ENCODE data around the gene NAA15. TPM values are rescaled to one million over a fixed set of nuclear protein-coding genes. Genes with fewer than 3 reads are reported as not detected.
A peak's percentile ranks its signal among the peaks of the same experiment; 100 is the strongest.
"Not testable (repeated sequence)": the region's sequence is repeated elsewhere in the genome, so short reads cannot be mapped to it uniquely, and the experiment has no call there.

NAA15 gene
- polyA plus RNA-seq, 1 of the 3 experiments (the other 2 are of a cell fraction) = 7.1 TPM

DNA sequence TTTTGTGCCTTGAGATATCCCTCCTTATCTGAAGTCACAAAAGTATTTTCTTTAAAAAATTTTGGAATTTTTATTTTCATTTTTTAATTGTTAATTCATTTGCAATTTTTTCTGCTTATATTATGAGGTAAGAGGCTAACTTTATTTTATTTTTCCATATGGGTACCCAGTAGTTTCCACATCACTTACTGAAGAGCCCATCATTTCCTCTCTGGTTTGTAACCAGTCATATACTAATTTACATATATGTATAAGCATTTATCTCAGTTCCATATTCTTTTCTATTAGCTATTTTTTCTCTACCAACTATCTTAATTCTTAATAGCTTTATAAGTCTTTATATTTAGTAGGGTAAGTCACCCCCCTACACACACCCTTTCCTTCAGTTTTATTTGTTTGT, 48.3 kb upstream of the NAA15 start:
- H4K20me1 ChIP-seq (ENCODE audit: insufficient read depth) = no peaks in the 10 kb centered on the region
- no peaks in the 10 kb centered on the region for H3K27me3 ChIP-seq (ENCODE audit: insufficient read depth)
- H3K9me2 ChIP-seq = no peaks in the 10 kb centered on the region
- H2AFZ ChIP-seq (ENCODE audit: low read depth) = no peak overlapping the region; the same call in 1 of the 2 replicates
- H3K9ac ChIP-seq = no peak overlapping the region
- H3K4me1 ChIP-seq (ENCODE audit: control insufficient read depth in 1 of 2, insufficient read depth in 2 of 2, low read depth in 1 of 2, low read length in 1 of 2) = peaks cover 7 to 13% of the 10 kb centered on the region in 2 experiments
- H3K4me2 ChIP-seq = no peak overlapping the region
- TF ChIP-seq MXI1 (IDR thresholded peaks at IDR 0.05; ENCODE audit: low read depth, low read length) = no peak
- TF ChIP-seq, protein P1, sequence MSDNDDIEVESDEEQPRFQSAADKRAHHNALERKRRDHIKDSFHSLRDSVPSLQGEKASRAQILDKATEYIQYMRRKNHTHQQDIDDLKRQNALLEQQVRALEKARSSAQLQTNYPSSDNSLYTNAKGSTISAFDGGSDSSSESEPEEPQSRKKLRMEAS (IDR thresholded peaks at IDR 0.05; ENCODE audit: low read depth) = no peak
- TF ChIP-seq YY1 (IDR thresholded peaks at IDR 0.05; ENCODE audit: low read depth) = no peak
- TF ChIP-seq FOSL2 (IDR thresholded peaks at IDR 0.05; ENCODE audit: borderline replicate concordance, low read depth) = no peak
- no peak for TF ChIP-seq RXRA (IDR thresholded peaks at IDR 0.05; ENCODE audit: borderline replicate concordance, low read depth)
- no peak for TF ChIP-seq TCF12 (IDR thresholded peaks at IDR 0.05)
- TF ChIP-seq CHD2 (IDR thresholded peaks at IDR 0.05; ENCODE audit: low read length, partially characterized antibody) = no peak
- no peaks in the 10 kb centered on the region for H3K79me2 ChIP-seq (ENCODE audit: insufficient read depth)
- POLR2A ChIA-PET = interaction anchor here (0.5 kb wide), 1 partner anchor 41 kb away, joined by 3 read pairs; no protein-coding TSS in a partner anchor
- H3K27ac ChIP-seq (ENCODE audit: low read depth in 2 of 2, low read length in 1 of 2) = no peak overlapping the region
- DNase-seq = no peak
- CTCF ChIA-PET = interaction anchor here (2.9 kb wide), 1 partner anchor 43 kb away, joined by 11 read pairs; no protein-coding TSS in a partner anchor
- no peaks in the 10 kb centered on the region for H3K36me3 ChIP-seq (replicated peaks in 1 of 2; ENCODE audit: control insufficient read depth in 1 of 2, insufficient read depth in 2 of 2, low read length in 1 of 2)
- H3F3A ChIP-seq (replicated peaks; ENCODE audit: insufficient read depth) = peaks cover 15% of the 10 kb centered on the region
- H3K4me3 ChIP-seq (ENCODE audit: low read depth in 2 of 2, low read length in 1 of 2) = no peak overlapping the region
- H3K9me3 ChIP-seq = no peaks in the 10 kb centered on the region

DNA sequence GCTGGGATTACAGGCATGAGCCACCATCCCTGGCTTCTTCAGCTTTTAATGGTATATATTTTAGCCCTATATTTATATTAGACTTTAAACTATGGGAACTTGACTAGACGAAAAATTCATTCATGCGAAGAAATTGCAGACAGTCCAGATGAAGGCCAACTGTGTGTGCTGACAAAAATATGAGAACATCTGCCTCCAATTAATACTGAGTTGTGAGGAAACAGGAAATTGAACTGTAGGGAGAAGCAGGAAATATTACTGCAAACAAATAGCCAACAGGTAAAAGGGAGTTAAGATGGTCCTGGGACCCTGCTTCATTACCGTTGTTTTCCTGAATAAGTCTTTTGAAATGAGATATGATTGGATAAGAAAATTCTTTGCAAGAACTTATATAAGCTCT, 47.6 kb upstream of the NAA15 start:
- peaks cover 11% of the 10 kb centered on the region for H3F3A ChIP-seq (replicated peaks; ENCODE audit: insufficient read depth)
- H3K36me3 ChIP-seq (replicated peaks in 1 of 2; ENCODE audit: control insufficient read depth in 1 of 2, insufficient read depth in 2 of 2, low read length in 1 of 2) = no peaks in the 10 kb centered on the region
- ChIA-PET POLR2A (no interaction called here), CTCF (interaction anchor here (1.1 to 2.9 kb wide), 2 partner anchors 12 to 42 kb away, joined by 4 to 11 read pairs; no protein-coding TSS in a partner anchor)
- H3K4me3 ChIP-seq (ENCODE audit: low read depth in 2 of 2, low read length in 1 of 2) = no peak overlapping the region
- H3K4me1 ChIP-seq (ENCODE audit: control insufficient read depth in 1 of 2, insufficient read depth in 2 of 2, low read depth in 1 of 2, low read length in 1 of 2) = peaks cover 4 to 13% of the 10 kb centered on the region in 2 experiments
- DNase-seq = peak; percentile 28
- H3K79me2 ChIP-seq (ENCODE audit: insufficient read depth) = no peaks in the 10 kb centered on the region
- H3K9ac ChIP-seq = no peak overlapping the region
- no peaks in the 10 kb centered on the region for H4K20me1 ChIP-seq (ENCODE audit: insufficient read depth)
- peak; percentile 87 for TF ChIP-seq TCF12 (IDR thresholded peaks at IDR 0.05)
- TF ChIP-seq, protein P2, sequence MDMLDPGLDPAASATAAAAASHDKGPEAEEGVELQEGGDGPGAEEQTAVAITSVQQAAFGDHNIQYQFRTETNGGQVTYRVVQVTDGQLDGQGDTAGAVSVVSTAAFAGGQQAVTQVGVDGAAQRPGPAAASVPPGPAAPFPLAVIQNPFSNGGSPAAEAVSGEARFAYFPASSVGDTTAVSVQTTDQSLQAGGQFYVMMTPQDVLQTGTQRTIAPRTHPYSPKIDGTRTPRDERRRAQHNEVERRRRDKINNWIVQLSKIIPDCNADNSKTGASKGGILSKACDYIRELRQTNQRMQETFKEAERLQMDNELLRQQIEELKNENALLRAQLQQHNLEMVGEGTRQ (IDR thresholded peaks at IDR 0.05; ENCODE audit: borderline replicate concordance, low read depth, low read length) = no peak
- peak overlapping the region; percentile 51 to 74 for H3K27ac ChIP-seq (ENCODE audit: low read depth in 2 of 2, low read length in 1 of 2)
- H3K9me3 ChIP-seq = no peaks in the 10 kb centered on the region
- peak overlapping the region; percentile 38 for H2AFZ ChIP-seq (ENCODE audit: low read depth)
- H3K9me2 ChIP-seq = no peaks in the 10 kb centered on the region
- no peak overlapping the region for H3K4me2 ChIP-seq
- H3K27me3 ChIP-seq (ENCODE audit: insufficient read depth) = no peaks in the 10 kb centered on the region
- WGBS (ENCODE audit: low lambda C conversion rate) = 65% methylated on average over 3 of the region's 3 CpGs

DNA sequence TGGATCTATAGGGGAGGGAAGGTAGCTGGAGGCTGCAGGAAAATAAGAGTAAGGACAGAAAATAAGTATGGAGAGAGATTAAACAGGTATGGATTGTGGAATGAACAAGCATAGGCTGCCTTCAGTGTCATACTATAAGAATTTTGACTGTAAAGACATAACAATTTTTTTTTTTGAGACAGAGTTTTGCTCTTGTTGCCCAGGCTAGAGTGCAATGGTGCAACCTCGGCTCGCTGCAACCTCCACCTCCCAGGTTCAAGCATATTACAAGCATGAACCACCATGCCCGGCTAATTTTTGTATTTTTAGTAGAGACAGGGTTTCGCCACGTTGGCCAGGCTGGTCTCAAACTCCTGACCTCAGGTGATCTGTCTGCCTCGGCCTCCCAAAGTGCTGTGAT, 45.7 kb upstream of the NAA15 start:
- H4K20me1 ChIP-seq (ENCODE audit: insufficient read depth); DNase-seq; H3K9me3 ChIP-seq; H3K9ac ChIP-seq; H3K79me2 ChIP-seq (ENCODE audit: insufficient read depth); H3K27me3 ChIP-seq (ENCODE audit: insufficient read depth); POLR2A ChIA-PET; H2AFZ ChIP-seq (ENCODE audit: low read depth); H3K27ac ChIP-seq (ENCODE audit: low read depth in 2 of 2, low read length in 1 of 2); H3K4me2 ChIP-seq; H3K36me3 ChIP-seq (replicated peaks in 1 of 2; ENCODE audit: control insufficient read depth in 1 of 2, insufficient read depth in 2 of 2, low read length in 1 of 2); H3K4me3 ChIP-seq (ENCODE audit: low read depth in 2 of 2, low read length in 1 of 2); H3K9me2 ChIP-seq: not testable (repeated sequence)
- CTCF ChIA-PET = interaction anchor here (1.1 to 2.9 kb wide), 2 partner anchors 40 to 65 kb away, joined by 3 to 11 read pairs; no protein-coding TSS in a partner anchor
- WGBS (ENCODE audit: low lambda C conversion rate) = 89% methylated on average over 6 of the region's 6 CpGs
- peaks cover 4 to 13% of the 10 kb centered on the region in 2 experiments; a peak in 3 of 4 replicates for H3K4me1 ChIP-seq (ENCODE audit: control insufficient read depth in 1 of 2, insufficient read depth in 2 of 2, low read depth in 1 of 2, low read length in 1 of 2)
- H3F3A ChIP-seq (replicated peaks; ENCODE audit: insufficient read depth) = peaks cover 11% of the 10 kb centered on the region

All from SK-N-SH (cell line).